ENCODE data around the gene AKAP6. TPM values are rescaled to one million over a fixed set of nuclear protein-coding genes. Genes with fewer than 3 reads are reported as not detected.

The AKAP6 gene
- total RNA-seq, 1 donor from 2014 or later, result 3.4 TPM

GRCh38 chr14:32421781-32422180 is 92.7 kb downstream of the AKAP6 start:
- no peak for DNase-seq (ENCODE audit: low spot score, unreplicated experiment)
- H3K9me3 Mint-ChIP-seq (ENCODE audit: low read depth), result peaks cover 7% of the 10 kb centered on the region
- H3K27me3 Mint-ChIP-seq, result peaks cover 4% of the 10 kb centered on the region
- H3K4me1 Mint-ChIP-seq (ENCODE audit: low read depth), result peaks cover 12% of the 10 kb centered on the region
- H3K4me3 Mint-ChIP-seq (ENCODE audit: low read depth), result no peak overlapping the region
- no peak overlapping the region for H3K27ac Mint-ChIP-seq
- peaks cover 2% of the 10 kb centered on the region for H3K36me3 Mint-ChIP-seq (ENCODE audit: insufficient read depth)
- TF ChIP-seq CTCF (IDR thresholded peaks at IDR 0.05; ENCODE audit: unreplicated experiment), result no peak

GRCh38 chr14:32422440-32422839 is 93.3 kb downstream of the AKAP6 start:
- no peak for TF ChIP-seq CTCF (IDR thresholded peaks at IDR 0.05; ENCODE audit: unreplicated experiment)
- peaks cover 7% of the 10 kb centered on the region for H3K9me3 Mint-ChIP-seq (ENCODE audit: low read depth)
- peaks cover 8% of the 10 kb centered on the region for H3K27me3 Mint-ChIP-seq
- H3K27ac Mint-ChIP-seq, result no peak overlapping the region
- no peak overlapping the region for H3K4me3 Mint-ChIP-seq (ENCODE audit: low read depth)
- DNase-seq (ENCODE audit: low spot score, unreplicated experiment), result no peak
- peaks cover 2% of the 10 kb centered on the region for H3K36me3 Mint-ChIP-seq (ENCODE audit: insufficient read depth)
- H3K4me1 Mint-ChIP-seq (ENCODE audit: low read depth), result peaks cover 16% of the 10 kb centered on the region

- no peak for TF ChIP-seq CTCF (IDR thresholded peaks at IDR 0.05; ENCODE audit: unreplicated experiment)
- Mint-ChIP-seq H3K4me3 (ENCODE audit: low read depth) (no peak overlapping the region), H3K27me3 (peaks cover 16% of the 10 kb centered on the region), H3K4me1 (ENCODE audit: low read depth) (peaks cover 31% of the 10 kb centered on the region), H3K27ac (peak overlapping the region; percentile 40), H3K9me3 (ENCODE audit: low read depth) (peaks cover 7% of the 10 kb centered on the region), H3K36me3 (ENCODE audit: insufficient read depth) (peaks cover 2% of the 10 kb centered on the region)
- DNase-seq (ENCODE audit: low spot score, unreplicated experiment), result no peak
Measured at GRCh38 chr14:32426028-32426427, 96.9 kb downstream of the AKAP6 start.

GRCh38 chr14:32426586-32427388 is 97.7 kb downstream of the AKAP6 start:
- Mint-ChIP-seq H3K9me3 (ENCODE audit: low read depth) (peaks cover 7% of the 10 kb centered on the region), H3K4me1 (ENCODE audit: low read depth) (peaks cover 31% of the 10 kb centered on the region), H3K36me3 (ENCODE audit: insufficient read depth) (peaks cover 2% of the 10 kb centered on the region), H3K27me3 (peaks cover 16% of the 10 kb centered on the region), H3K4me3 (ENCODE audit: low read depth) (peak overlapping the region; percentile 27), H3K27ac (no peak overlapping the region)
- no peak for DNase-seq (ENCODE audit: low spot score, unreplicated experiment)
- TF ChIP-seq CTCF (IDR thresholded peaks at IDR 0.05; ENCODE audit: unreplicated experiment), result no peak

GRCh38 chr14:32427726-32428528 is 98.8 kb downstream of the AKAP6 start:
- no peak for DNase-seq (ENCODE audit: low spot score, unreplicated experiment)
- Mint-ChIP-seq H3K4me1 (ENCODE audit: low read depth) (peaks cover 31% of the 10 kb centered on the region), H3K27ac (no peak overlapping the region), H3K36me3 (ENCODE audit: insufficient read depth) (no peaks in the 10 kb centered on the region), H3K27me3 (peaks cover 16% of the 10 kb centered on the region), H3K9me3 (ENCODE audit: low read depth) (peaks cover 2% of the 10 kb centered on the region), H3K4me3 (ENCODE audit: low read depth) (no peak overlapping the region)
- TF ChIP-seq CTCF (IDR thresholded peaks at IDR 0.05; ENCODE audit: unreplicated experiment), result no peak
